ENCODE measurements around the gene GNAO1.

GNAO1 gene

GRCh38 chr16:56198006-56198754 lies 6.9 kb downstream of the GNAO1 start:
- H3K27me3 ChIP-seq (ENCODE audit: low read depth, low read length), result peaks cover 9% of the 10 kb centered on the region
- peaks cover 4 to 34% of the 10 kb centered on the region in 2 donors for H3K4me1 ChIP-seq (ENCODE audit: control insufficient read depth in 1 of 2, insufficient read depth in 2 of 2, low read length in 2 of 2)
- H3K4me3 ChIP-seq (ENCODE audit: low read depth in 1 of 2, low read length in 2 of 2), result no peak overlapping the region
- H3K36me3 ChIP-seq (ENCODE audit: control insufficient read depth in 1 of 2, insufficient read depth in 2 of 2, low read length in 2 of 2), result no peaks in the 10 kb centered on the region
- H3K9me3 ChIP-seq (ENCODE audit: control insufficient read depth in 1 of 2, low read length in 2 of 2), result no peaks in the 10 kb centered on the region
- H3K27ac ChIP-seq (ENCODE audit: low read length), result no peak overlapping the region

- Histone ChIP-seq H3K36me3 (ENCODE audit: control insufficient read depth in 1 of 2, insufficient read depth in 2 of 2, low read length in 2 of 2) (no peaks in the 10 kb centered on the region), H3K27me3 (ENCODE audit: low read depth, low read length) (peaks cover 4% of the 10 kb centered on the region), H3K4me3 (ENCODE audit: low read depth in 1 of 2, low read length in 2 of 2) (no peak overlapping the region), H3K4me1 (ENCODE audit: control insufficient read depth in 1 of 2, insufficient read depth in 2 of 2, low read length in 2 of 2) (peaks cover 4 to 29% of the 10 kb centered on the region in 2 donors), H3K9me3 (ENCODE audit: control insufficient read depth in 1 of 2, low read length in 2 of 2) (no peaks in the 10 kb centered on the region), H3K27ac (ENCODE audit: low read length) (no peak overlapping the region)
Observed at GRCh38 chr16:56198755-56199114, 7.4 kb downstream of the GNAO1 start.

DNA sequence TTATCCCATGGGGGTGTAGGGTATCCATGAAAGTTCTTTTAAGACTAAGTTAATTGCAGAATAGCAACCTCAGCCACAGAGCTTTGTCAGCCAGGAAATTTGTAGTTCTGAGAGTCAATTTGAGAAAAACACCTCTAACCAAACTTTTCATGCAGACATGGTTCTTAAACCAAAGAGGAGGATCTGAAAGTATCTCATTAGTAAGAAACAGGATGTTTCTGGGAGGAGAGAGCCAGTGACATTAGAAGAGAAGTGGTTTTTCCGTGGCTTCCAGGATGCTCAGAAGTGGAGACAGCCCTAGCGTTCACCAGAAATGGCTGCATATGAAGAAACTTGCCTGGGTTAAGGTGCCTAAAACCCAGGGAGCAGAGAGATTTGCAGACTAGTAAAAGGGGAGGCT lies 7.9 kb downstream of the GNAO1 start:
- no peaks in the 10 kb centered on the region for H3K9me3 ChIP-seq (ENCODE audit: control insufficient read depth in 1 of 2, low read length in 2 of 2)
- no peak overlapping the region for H3K27ac ChIP-seq (ENCODE audit: low read length)
- no peaks in the 10 kb centered on the region for H3K36me3 ChIP-seq (ENCODE audit: control insufficient read depth in 1 of 2, insufficient read depth in 2 of 2, low read length in 2 of 2)
- H3K4me3 ChIP-seq (ENCODE audit: low read depth in 1 of 2, low read length in 2 of 2), result no peak overlapping the region
- H3K4me1 ChIP-seq (ENCODE audit: control insufficient read depth in 1 of 2, insufficient read depth in 2 of 2, low read length in 2 of 2), result peaks cover 4 to 25% of the 10 kb centered on the region in 2 donors
- peaks cover 4% of the 10 kb centered on the region for H3K27me3 ChIP-seq (ENCODE audit: low read depth, low read length)

DNA sequence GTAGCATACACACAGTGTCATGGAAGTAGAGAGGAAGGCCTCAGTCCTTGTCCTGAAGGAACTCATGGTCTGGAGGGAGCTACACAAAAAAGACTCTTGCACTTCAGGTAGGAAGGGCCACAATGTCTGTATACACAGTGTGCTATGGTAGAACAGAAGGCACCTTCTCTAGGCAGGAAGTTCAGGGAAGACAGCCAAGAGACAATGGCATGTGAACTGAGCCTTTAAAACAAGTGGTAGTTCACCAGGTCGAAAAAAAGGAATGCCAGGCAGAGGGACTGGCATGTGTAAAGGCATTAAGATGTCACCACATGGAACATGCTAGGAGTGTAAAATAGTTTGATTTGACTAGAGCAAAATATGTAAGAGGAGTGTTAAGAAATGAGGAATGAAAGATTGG lies 9.7 kb downstream of the GNAO1 start:
- Histone ChIP-seq H3K36me3 (ENCODE audit: control insufficient read depth in 1 of 2, insufficient read depth in 2 of 2, low read length in 2 of 2) (no peaks in the 10 kb centered on the region), H3K4me3 (ENCODE audit: low read depth in 1 of 2, low read length in 2 of 2) (no peak overlapping the region), H3K4me1 (ENCODE audit: control insufficient read depth in 1 of 2, insufficient read depth in 2 of 2, low read length in 2 of 2) (peaks cover 0 to 10% of the 10 kb centered on the region in 2 donors), H3K27ac (ENCODE audit: low read length) (no peak overlapping the region), H3K27me3 (ENCODE audit: low read depth, low read length) (peaks cover 4% of the 10 kb centered on the region), H3K9me3 (ENCODE audit: control insufficient read depth in 1 of 2, low read length in 2 of 2) (no peaks in the 10 kb centered on the region)

DNA sequence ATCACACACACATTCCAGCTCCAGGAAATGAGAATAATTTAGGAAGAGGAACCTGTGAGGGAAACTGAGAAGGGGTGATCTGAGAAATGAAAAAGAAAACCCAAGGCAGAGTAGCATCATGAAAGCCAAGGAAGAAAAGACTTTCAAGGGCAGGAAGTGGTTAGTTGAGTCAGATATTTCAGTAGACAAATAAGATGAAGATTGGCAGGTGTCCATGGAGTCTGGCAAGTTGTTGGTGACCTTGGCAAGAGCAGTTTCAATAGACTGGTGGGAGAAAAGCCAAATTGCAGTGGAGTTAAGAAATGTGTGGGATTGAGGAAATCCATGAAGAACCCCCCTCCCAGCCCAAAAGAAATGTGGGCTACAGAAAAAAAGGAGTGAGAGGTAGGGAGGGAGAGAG lies 10.7 kb downstream of the GNAO1 start:
- H3K27ac ChIP-seq (ENCODE audit: low read length), result no peak overlapping the region
- no peaks in the 10 kb centered on the region for H3K27me3 ChIP-seq (ENCODE audit: low read depth, low read length)
- H3K36me3 ChIP-seq (ENCODE audit: control insufficient read depth in 1 of 2, insufficient read depth in 2 of 2, low read length in 2 of 2), result no peaks in the 10 kb centered on the region
- no peak overlapping the region for H3K4me3 ChIP-seq (ENCODE audit: low read depth in 1 of 2, low read length in 2 of 2)
- no peaks in the 10 kb centered on the region for H3K9me3 ChIP-seq (ENCODE audit: control insufficient read depth in 1 of 2, low read length in 2 of 2)
- H3K4me1 ChIP-seq (ENCODE audit: control insufficient read depth in 1 of 2, insufficient read depth in 2 of 2, low read length in 2 of 2), result peaks cover 0 to 10% of the 10 kb centered on the region in 2 donors

DNA sequence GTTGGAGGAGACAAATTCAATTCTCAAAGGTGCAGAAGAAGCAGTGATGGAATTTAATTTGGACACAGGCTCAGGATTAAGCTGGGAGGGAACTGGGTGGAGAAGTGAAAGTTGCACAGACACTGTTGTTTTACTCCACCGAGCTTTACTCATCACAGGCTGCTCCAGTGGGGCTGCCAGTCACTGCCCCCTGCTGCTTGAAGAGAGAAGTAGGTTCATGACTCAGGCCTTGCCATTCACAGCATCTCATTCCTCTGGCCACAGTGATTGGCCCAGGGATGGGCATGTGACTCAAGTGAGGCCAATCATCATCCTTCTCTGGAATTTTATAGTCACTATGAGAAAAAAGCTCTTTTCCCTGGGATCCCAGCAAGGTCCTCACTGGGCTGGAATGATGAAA lies 11.8 kb downstream of the GNAO1 start:
- no peaks in the 10 kb centered on the region for H3K36me3 ChIP-seq (ENCODE audit: control insufficient read depth in 1 of 2, insufficient read depth in 2 of 2, low read length in 2 of 2)
- H3K27ac ChIP-seq (ENCODE audit: low read length), result no peak overlapping the region
- no peaks in the 10 kb centered on the region for H3K27me3 ChIP-seq (ENCODE audit: low read depth, low read length)
- no peaks in the 10 kb centered on the region for H3K9me3 ChIP-seq (ENCODE audit: control insufficient read depth in 1 of 2, low read length in 2 of 2)
- no peak overlapping the region for H3K4me3 ChIP-seq (ENCODE audit: low read depth in 1 of 2, low read length in 2 of 2)
- peaks cover 0 to 5% of the 10 kb centered on the region in 2 donors for H3K4me1 ChIP-seq (ENCODE audit: control insufficient read depth in 1 of 2, insufficient read depth in 2 of 2, low read length in 2 of 2)

- peaks cover 0 to 5% of the 10 kb centered on the region in 2 donors for H3K4me1 ChIP-seq (ENCODE audit: control insufficient read depth in 1 of 2, insufficient read depth in 2 of 2, low read length in 2 of 2)
Observed at GRCh38 chr16:56204816-56205215, 13.5 kb downstream of the GNAO1 start.

GRCh38 chr16:56206951-56207350 lies 15.7 kb downstream of the GNAO1 start:
- Histone ChIP-seq H3K36me3 (ENCODE audit: control insufficient read depth in 1 of 2, insufficient read depth in 2 of 2, low read length in 2 of 2) (no peaks in the 10 kb centered on the region), H3K4me1 (ENCODE audit: control insufficient read depth in 1 of 2, insufficient read depth in 2 of 2, low read length in 2 of 2) (peaks cover 0 to 12% of the 10 kb centered on the region in 2 donors), H3K4me3 (ENCODE audit: low read depth in 1 of 2, low read length in 2 of 2) (no peak overlapping the region), H3K27ac (ENCODE audit: low read length) (no peak overlapping the region), H3K9me3 (ENCODE audit: control insufficient read depth in 1 of 2, low read length in 2 of 2) (no peaks in the 10 kb centered on the region), H3K27me3 (ENCODE audit: low read depth, low read length) (no peaks in the 10 kb centered on the region)

More at GRCh38 chr16:56204816-56205215, 13.5 kb downstream of the GNAO1 start:
- H3K9me3 ChIP-seq (ENCODE audit: control insufficient read depth in 1 of 2, low read length in 2 of 2), result no peaks in the 10 kb centered on the region
- H3K27me3 ChIP-seq (ENCODE audit: low read depth, low read length), result no peaks in the 10 kb centered on the region
- H3K27ac ChIP-seq (ENCODE audit: low read length), result no peak overlapping the region
- H3K36me3 ChIP-seq (ENCODE audit: control insufficient read depth in 1 of 2, insufficient read depth in 2 of 2, low read length in 2 of 2), result no peaks in the 10 kb centered on the region
- no peak overlapping the region for H3K4me3 ChIP-seq (ENCODE audit: low read depth in 1 of 2, low read length in 2 of 2)

DNA sequence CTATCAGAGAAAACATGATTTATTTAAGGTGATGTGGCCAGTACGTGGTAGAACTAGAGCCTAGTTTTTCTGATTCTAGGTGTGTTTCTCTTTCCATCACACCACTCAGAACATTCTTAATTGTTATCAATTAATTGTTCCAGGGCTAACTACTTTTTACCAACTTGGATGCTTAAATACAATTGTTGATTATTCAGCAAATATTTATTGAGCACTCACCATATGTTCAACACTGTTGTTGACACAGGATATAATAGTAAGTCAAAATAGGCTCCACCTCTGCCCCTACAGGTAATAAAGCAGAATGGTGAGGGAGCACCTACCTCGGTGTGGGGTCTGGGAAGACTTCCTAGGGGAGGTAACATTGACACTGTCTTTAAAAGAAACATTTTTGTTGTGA lies 16.1 kb downstream of the GNAO1 start:
- Histone ChIP-seq H3K36me3 (ENCODE audit: control insufficient read depth in 1 of 2, insufficient read depth in 2 of 2, low read length in 2 of 2) (no peaks in the 10 kb centered on the region), H3K27me3 (ENCODE audit: low read depth, low read length) (no peaks in the 10 kb centered on the region), H3K4me3 (ENCODE audit: low read depth in 1 of 2, low read length in 2 of 2) (no peak overlapping the region), H3K27ac (ENCODE audit: low read length) (no peak overlapping the region), H3K4me1 (ENCODE audit: control insufficient read depth in 1 of 2, insufficient read depth in 2 of 2, low read length in 2 of 2) (peaks cover 0 to 17% of the 10 kb centered on the region in 2 donors), H3K9me3 (ENCODE audit: control insufficient read depth in 1 of 2, low read length in 2 of 2) (no peaks in the 10 kb centered on the region)

DNA sequence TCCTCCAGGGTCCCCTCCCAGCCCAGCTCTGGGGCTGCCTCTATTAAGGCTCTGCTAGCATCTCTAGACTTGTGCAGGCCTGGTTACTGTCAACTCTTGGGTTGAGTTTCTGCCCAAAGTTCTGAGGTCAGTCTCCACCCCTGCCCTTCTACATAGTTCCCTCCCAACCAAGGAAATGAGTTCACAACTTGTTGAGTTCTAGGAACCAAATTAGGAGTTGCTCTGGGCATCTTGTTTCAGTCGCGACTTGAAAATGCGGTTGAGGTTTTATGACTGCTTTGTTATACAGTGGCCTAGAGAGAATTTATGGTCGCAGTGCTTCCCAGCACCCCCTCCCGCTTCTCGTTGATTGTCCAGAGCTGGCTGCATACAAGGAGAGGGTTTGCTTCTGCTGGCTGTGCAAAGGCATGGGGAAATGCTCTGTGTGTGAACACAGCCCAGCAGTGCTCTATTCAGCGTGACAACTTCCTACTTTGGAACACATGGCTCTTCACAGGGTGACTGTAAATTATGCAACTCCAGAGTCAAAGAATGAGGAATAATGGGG lies 20.2 kb downstream of the GNAO1 start:
- Histone ChIP-seq H3K9me3 (ENCODE audit: control insufficient read depth in 1 of 2, low read length in 2 of 2) (no peaks in the 10 kb centered on the region), H3K4me1 (ENCODE audit: control insufficient read depth in 1 of 2, insufficient read depth in 2 of 2, low read length in 2 of 2) (peaks cover 0 to 15% of the 10 kb centered on the region in 2 donors), H3K27ac (ENCODE audit: low read length) (peak overlapping the region; percentile 79), H3K36me3 (ENCODE audit: control insufficient read depth in 1 of 2, insufficient read depth in 2 of 2, low read length in 2 of 2) (no peaks in the 10 kb centered on the region), H3K4me3 (ENCODE audit: low read depth in 1 of 2, low read length in 2 of 2) (peak overlapping the region; percentile 5 to 20), H3K27me3 (ENCODE audit: low read depth, low read length) (no peaks in the 10 kb centered on the region)

- Histone ChIP-seq H3K27me3 (ENCODE audit: low read depth, low read length) (no peaks in the 10 kb centered on the region), H3K27ac (ENCODE audit: low read length) (peak overlapping the region; percentile 79), H3K4me1 (ENCODE audit: control insufficient read depth in 1 of 2, insufficient read depth in 2 of 2, low read length in 2 of 2) (peaks cover 0 to 15% of the 10 kb centered on the region in 2 donors), H3K4me3 (ENCODE audit: low read depth in 1 of 2, low read length in 2 of 2) (peak overlapping the region; percentile 5 to 20), H3K36me3 (ENCODE audit: control insufficient read depth in 1 of 2, insufficient read depth in 2 of 2, low read length in 2 of 2) (no peaks in the 10 kb centered on the region), H3K9me3 (ENCODE audit: control insufficient read depth in 1 of 2, low read length in 2 of 2) (no peaks in the 10 kb centered on the region)
Observed at GRCh38 chr16:56212144-56212543, 20.9 kb downstream of the GNAO1 start.

DNA sequence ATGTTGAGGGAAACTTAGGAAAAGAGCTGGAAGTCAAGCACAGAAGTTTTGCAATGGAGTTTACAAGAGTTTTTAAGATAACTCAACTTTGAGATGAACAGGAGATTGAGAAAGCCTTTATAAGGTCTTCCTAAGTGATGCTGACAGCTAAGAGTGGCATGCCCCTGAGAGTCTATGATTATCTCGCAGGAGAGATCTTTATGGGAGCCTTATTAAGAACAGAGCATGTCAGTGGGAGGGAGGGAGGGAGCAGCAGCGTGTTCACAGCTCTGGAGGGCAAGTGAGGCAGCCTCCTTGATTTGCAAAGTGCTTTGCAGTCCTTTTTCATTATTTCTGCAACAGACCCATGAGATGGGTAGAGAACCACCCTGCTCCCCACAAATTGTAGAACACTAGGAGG lies 30.7 kb downstream of the GNAO1 start:
- Histone ChIP-seq H3K27me3 (ENCODE audit: low read depth, low read length) (no peaks in the 10 kb centered on the region), H3K9me3 (ENCODE audit: control insufficient read depth in 1 of 2, low read length in 2 of 2) (no peaks in the 10 kb centered on the region), H3K4me1 (ENCODE audit: control insufficient read depth in 1 of 2, insufficient read depth in 2 of 2, low read length in 2 of 2) (no peaks in the 10 kb centered on the region), H3K36me3 (ENCODE audit: control insufficient read depth in 1 of 2, insufficient read depth in 2 of 2, low read length in 2 of 2) (no peaks in the 10 kb centered on the region), H3K4me3 (ENCODE audit: low read depth in 1 of 2, low read length in 2 of 2) (no peak overlapping the region), H3K27ac (ENCODE audit: low read length) (no peak overlapping the region)
